PC-9 (cell line): Measurements from ENCODE around the gene ZCCHC7.

Experiments
- CTCF ChIP-seq: fragments of 200-600 bp; sonication (generic); conservative IDR thresholded peaks from 2 replicates; pipeline ENCODE4 v1.6.1; 2017; ENCODE audit warnings: mixed run types, antibody characterized with exemption, mild to moderate bottlenecking, moderate library complexity
- EZH2 ChIP-seq: fragments of 200-600 bp; sonication (generic); IDR thresholded peaks from 2 replicates; pipeline ENCODE4 v1.8.0; 2017; ENCODE audit warnings: antibody characterized with exemption, low read depth

- TF ChIP-seq CTCF: no peak
- no peak for TF ChIP-seq EZH2
These were observed 52.2 kb downstream of the ZCCHC7 start for GRCh38 chr9:37172557-37172956.
